ENCODE results near the gene SHROOM1. TPM values are rescaled to one million over a fixed set of nuclear protein-coding genes. Genes with fewer than 3 reads are reported as not detected.

Gene SHROOM1
- total and polyA plus RNA-seq, 9 of the 15 experiments (the other 6 are each of a cell fraction or from before 2014, with no cell fraction given): 0.44 to 26.5 (median 11.9) TPM

- no peak for TF ChIP-seq ESRRB (CRISPR knock-in tag; IDR thresholded peaks at IDR 0.05; ENCODE audit: borderline replicate concordance)
Observed at GRCh38 chr5:132821350-132821749, 9.1 kb downstream of the SHROOM1 start (continued).

GRCh38 chr5:132820162-132820754 is 10.2 kb downstream of the SHROOM1 start:
- Histone ChIP-seq H3K4me3 (no peak overlapping the region), H3K27ac (ENCODE audit: extremely low read depth, low read depth, low read length) (no peak overlapping the region), H3K4me2 (ENCODE audit: insufficient read depth, low read length) (peak overlapping the region; percentile 64; the same call in 1 of the 2 replicates), H3K9me1 (ENCODE audit: control insufficient read depth, insufficient read depth, low read length) (no peaks in the 10 kb centered on the region), H2AFZ (ENCODE audit: low read depth, low read length) (peak overlapping the region; percentile 87), H3K27me3 (ENCODE audit: control insufficient read depth in 2 of 2, insufficient read depth in 2 of 2, low read length in 2 of 2) (no peaks in the 10 kb centered on the region), H3K36me3 (ENCODE audit: control insufficient read depth, insufficient read depth, low read length) (peaks cover 26% of the 10 kb centered on the region; the same call in 2 of the 3 replicates), H3K79me2 (ENCODE audit: control insufficient read depth, insufficient read depth, low read length) (no peaks in the 10 kb centered on the region), H4K20me1 (replicated peaks; ENCODE audit: control insufficient read depth, insufficient read depth, low read length) (no peaks in the 10 kb centered on the region), H3K9me3 (replicated peaks; ENCODE audit: control insufficient read depth, insufficient read depth, low read depth, low read length) (no peaks in the 10 kb centered on the region), H3K4me1 (replicated peaks in 1 of 2; ENCODE audit: control insufficient read depth in 2 of 2, insufficient read depth in 2 of 2, low read length in 2 of 2) (peaks cover 2 to 19% of the 10 kb centered on the region in 2 experiments; a peak in 3 of 5 replicates), H3K9ac (ENCODE audit: insufficient read depth in 1 of 2, low read depth in 2 of 2, low read length in 2 of 2) (peak overlapping the region in 1 of 2 experiments; percentile 80; a peak in 1 of 4 replicates)
- ChIA-PET CTCF (ENCODE audit: low intra/inter-chr PET ratio) (interaction anchor here (0.5 to 2.4 kb wide), 12 partner anchors 28 to 496 kb away, joined by 3 to 19 read pairs (median 4); partner anchors contain the start of gene UQCRQ), POLR2A (interaction anchor here (0.6 to 4.0 kb wide), 25 partner anchors 8 to 1110 kb away, joined by 3 to 20 read pairs (median 4); partner anchors contain the start of genes GDF9, KIF3A, SHROOM1 and UQCRQ)
- DNase-seq (ENCODE audit: extremely low read depth in 1 of 4, low spot score in 3 of 4) (peak; percentile 84 to 97 (median 88)), FAIRE-seq (peak; percentile 100), ATAC-seq (peak; percentile 96)
- WGBS (ENCODE audit: insufficient coverage, low coverage, missing lambda C conversion rate): 15% methylated on average over 15 of the region's 15 CpGs
- intact Hi-C loops (cut with micrococcal nuclease): loop anchor here (1.0 to 5.0 kb wide), 5 partner anchors 41 to 294 kb away; no protein-coding TSS in a partner anchor
- in situ Hi-C loops (cut with MboI): no loop called here
- no TSS peak for BruUV-seq (replicated peaks)
- peak; percentile 51; the same call in 1 of the 2 replicates for TF ChIP-seq ATF3 (IDR thresholded peaks at IDR 0.05)
- no peak; the same call in 1 of the 2 replicates for TF ChIP-seq ATF3 (CRISPR knock-in tag; conservative IDR thresholded peaks at IDR 0.05)
- TF ChIP-seq SMARCA4 (IDR thresholded peaks at IDR 0.05): 0 out of 2 replicates have a peak, but pooled peaks have one; percentile 44
- TF ChIP-seq LCOR (CRISPR knock-in tag; IDR thresholded peaks at IDR 0.05): peak; percentile 80; the same call in 1 of the 2 replicates
- TF ChIP-seq JUND (IDR thresholded peaks at IDR 0.05; ENCODE audit: borderline replicate concordance, low read depth, low read length): peak; percentile 75
- peak; percentile 79; the same call in 2 of the 3 replicates for TF ChIP-seq JUND (tag; IDR thresholded peaks at IDR 0.05; ENCODE audit: borderline replicate concordance, low read depth, low read length)
- no peak for TF ChIP-seq FOSL1 (tag; conservative IDR thresholded peaks at IDR 0.05)
- peak; percentile 31; the same call in 1 of the 2 replicates for TF ChIP-seq FOXM1 (IDR thresholded peaks at IDR 0.05; ENCODE audit: low read depth)
- TF ChIP-seq FOXM1 (CRISPR knock-in tag; IDR thresholded peaks at IDR 0.05; ENCODE audit: low read depth): no peak
- 0 out of 4 replicates have a peak, but pooled peaks of 1 of the 2 experiments have one; percentile 20 for TF ChIP-seq UBTF (IDR thresholded peaks at IDR 0.05; ENCODE audit: borderline replicate concordance in 1 of 2, low read depth in 2 of 2, low read length in 2 of 2)
- peak; percentile 45; the same call in 1 of the 2 replicates for TF ChIP-seq JUN (IDR thresholded peaks at IDR 0.05; ENCODE audit: borderline replicate concordance, low read depth, low read length)
- TF ChIP-seq JUN (CRISPR knock-in tag; IDR thresholded peaks at IDR 0.05; ENCODE audit: borderline replicate concordance): no peak
- TF ChIP-seq ZNF445 (CRISPR knock-in tag; IDR thresholded peaks at IDR 0.05; ENCODE audit: low read depth): no peak
- peak; percentile 98 to 99 for TF ChIP-seq RAD21 (CRISPR knock-in tag; conservative IDR thresholded peaks at IDR 0.05 in 1 of 2, IDR thresholded peaks at IDR 0.05 in 1 of 2)
- peak; percentile 62; the same call in 1 of the 2 replicates for TF ChIP-seq ZFX (CRISPR knock-in tag; IDR thresholded peaks at IDR 0.05)

All from K562 (cell line).